K562 (cell line): Measurements from ENCODE around the gene TAL1. TPM values are rescaled to one million over a fixed set of nuclear protein-coding genes. Genes with fewer than 3 reads are reported as not detected.
A peak's percentile ranks its signal among the peaks of the same experiment; 100 is the strongest.

ENCODE experiments used
- ARNT ChIP-seq, 2 experiments: fragments of 450-650 bp; IDR thresholded peaks; 2 replicates each; pipeline ENCODE4 v1.6.1; 2016; ENCODE audit warnings: mild to moderate bottlenecking in 1 of 2
- ATF4 ChIP-seq: fragments of 450-650 bp; formaldehyde crosslinking; IDR thresholded peaks from 2 replicates; pipeline ENCODE4 v1.4.0; 2022; ENCODE audit warnings: mild to moderate bottlenecking, moderate library complexity
- CTCFL ChIP-seq: IDR thresholded peaks from 2 replicates; pipeline ENCODE4 v1.6.1; 2011; ENCODE audit warnings: borderline replicate concordance, low read depth, mild to moderate bottlenecking, moderate library complexity, low read length; ENCODE audit not compliant: insufficient read depth, poor library complexity, severe bottlenecking
- HNRNPLL ChIP-seq: fragments of 200-400 bp; formaldehyde crosslinking; IDR thresholded peaks from 2 replicates; pipeline ENCODE4 v1.6.1; 2017; ENCODE audit warnings: low read length, low read depth, mild to moderate bottlenecking; ENCODE audit not compliant: poor library complexity, severe bottlenecking
- ILK ChIP-seq: fragments of 450-650 bp; IDR thresholded peaks from 2 replicates; pipeline ENCODE4 v1.6.1; 2016; ENCODE audit warnings: missing genetic modification characterization, low read depth, mild to moderate bottlenecking, missing compliant biosample characterization, moderate library complexity, borderline replicate concordance
- KLF1 ChIP-seq: fragments of 450-650 bp; IDR thresholded peaks from 2 replicates; pipeline ENCODE4 v1.6.1; 2016; ENCODE audit warnings: missing genetic modification characterization, missing compliant biosample characterization
- MAFF ChIP-seq: IDR thresholded peaks from 2 replicates; pipeline ENCODE4 v1.6.1; 2012; ENCODE audit warnings: low read length, improper control_type of control experiment
- MBD2 ChIP-seq: sonication (generic); IDR thresholded peaks from 2 replicates; pipeline ENCODE4 v1.6.1; 2016; ENCODE audit warnings: low read depth, borderline replicate concordance
- MED1 ChIP-seq: sonication (generic); formaldehyde crosslinking; IDR thresholded peaks from 2 replicates; pipeline ENCODE4 v1.8.1; 2023; ENCODE audit warnings: missing genetic modification reagents, borderline replicate concordance
- MEF2A ChIP-seq: IDR thresholded peaks from 2 replicates; pipeline ENCODE4 v1.6.1; 2011; ENCODE audit warnings: low read depth, mild to moderate bottlenecking, low read length, moderate library complexity; ENCODE audit not compliant: control insufficient read depth
- NR4A1 ChIP-seq, 2 experiments: fragments of 250-450 bp in 1 of 2; fragments of 450-650 bp in 1 of 2; sonication (Bioruptor Pico) in 1 of 2; IDR thresholded peaks; 2 replicates each; pipeline versions ENCODE4 v1.4.0 to v1.6.1; 2016 to 2020; ENCODE audit warnings: mild to moderate bottlenecking in 2 of 2, missing compliant biosample characterization in 1 of 2, missing genetic modification characterization in 1 of 2, moderate library complexity in 1 of 2
- RB1 ChIP-seq: fragments of 450-650 bp; IDR thresholded peaks from 2 replicates; pipeline ENCODE4 v1.6.1; 2017; ENCODE audit warnings: low read depth, mild to moderate bottlenecking
- RBM14 ChIP-seq: fragments of 200-400 bp; formaldehyde crosslinking; IDR thresholded peaks from 2 replicates; pipeline ENCODE4 v1.6.1; 2018; ENCODE audit warnings: low read depth, mild to moderate bottlenecking, low read length, moderate library complexity, borderline replicate concordance; ENCODE audit not compliant: insufficient read depth
- RHOXF2B ChIP-seq: fragments of 250-450 bp; sonication (Bioruptor Pico); conservative IDR thresholded peaks from 2 replicates; pipeline ENCODE4 v1.5.1; 2021
- SRSF9 ChIP-seq: fragments of 200-400 bp; formaldehyde crosslinking; IDR thresholded peaks from 2 replicates; pipeline ENCODE4 v1.6.1; 2017; ENCODE audit warnings: low read depth, low read length, borderline replicate concordance
- TEAD1 ChIP-seq, 2 experiments: fragments of 450-650 bp in 1 of 2; sonication (generic) in 1 of 2; formaldehyde crosslinking; IDR thresholded peaks; 2 replicates each; pipeline versions ENCODE4 v1.4.0 to v1.8.0; 2020 to 2022; ENCODE audit warnings: mild to moderate bottlenecking in 2 of 2, missing genetic modification reagents in 1 of 2
- TEAD2 ChIP-seq: fragments of 450-650 bp; IDR thresholded peaks from 2 replicates; pipeline ENCODE4 v1.6.1; 2016; ENCODE audit warnings: missing genetic modification characterization, control low read depth, missing compliant biosample characterization
- VEZF1 ChIP-seq: fragments of 200-800 bp; sonication (Bioruptor generic); IDR thresholded peaks from 2 replicates; pipeline ENCODE4 v1.6.1; 2017; ENCODE audit warnings: missing genetic modification characterization, missing compliant biosample characterization
- YBX1 ChIP-seq: fragments of 450-650 bp; IDR thresholded peaks from 2 replicates; pipeline ENCODE4 v1.7.1; 2016; ENCODE audit warnings: mild to moderate bottlenecking
- polyA plus RNA-seq, 8 experiments: library from polyadenylated mRNA; depleted of rRNA in 4 of 8; stranded (reverse) in 5 of 8; unstranded in 3 of 8; fragments of >200 nt; fragmentation: Nextera tagmentation in 2 of 8; fragmentation: Illumina TruSeq in 1 of 8; extraction: Ambion mirVana in 2 of 8; extraction: Trizol in 1 of 8; gene quantifications; 2 replicates each; pipeline versions ENCODE4 v1.2.1 to v1.2.3, GENCODE V29; 2011 to 2014; ENCODE audit warnings: inconsistent platforms in 1 of 8, missing spikeins in 1 of 8
- total RNA-seq, 7 experiments: library from RNA; depleted of rRNA in 6 of 7; stranded (reverse); fragments of >200 nt in 6 of 7; fragmentation: Illumina TruSeq in 2 of 7; extraction: Trizol in 2 of 7; gene quantifications; 2 replicates each; pipeline versions ENCODE4 v1.2.1 to v1.2.3, GENCODE V29; 2011 to 2021; ENCODE audit warnings: low replicate concordance in 1 of 7
- TF ChIP-seq, protein P1 (sequence below): fragments of 450-650 bp; formaldehyde crosslinking; IDR thresholded peaks from 2 replicates; pipeline ENCODE4 v1.4.0; 2022; ENCODE audit warnings: missing genetic modification characterization

TAL1 gene
- total and polyA plus RNA-seq, 9 of the 15 experiments (the other 6 are each of a cell fraction or from before 2014, with no cell fraction given): 18.5 to 106 (median 59.7) TPM

GRCh38 chr1:47229031-47229885, 2.8 kb downstream of the TAL1 start (continued):
- TF ChIP-seq VEZF1: peak; percentile 82; the same call in 1 of the 2 replicates
- no peak for TF ChIP-seq RB1
- no peak for TF ChIP-seq MEF2A
- no peak for TF ChIP-seq ILK (tag)
- TF ChIP-seq ATF4 (CRISPR knock-in tag): no peak
- peak; percentile 50 for TF ChIP-seq HNRNPLL
- no peak for TF ChIP-seq TEAD2
- 0 out of 4 replicates have a peak, but pooled peaks of 1 of the 2 experiments have one; percentile 45 for TF ChIP-seq TEAD1 (CRISPR knock-in tag; IDR thresholded peaks at IDR 0.05)
- no peak for TF ChIP-seq RBM14
- TF ChIP-seq MED1 (CRISPR knock-in tag): no peak
- TF ChIP-seq MBD2: 0 out of 2 replicates have a peak, but pooled peaks have one; percentile 32
- TF ChIP-seq ARNT (IDR thresholded peaks at IDR 0.05): no peak
- 0 out of 2 replicates have a peak, but pooled peaks have one; percentile 3 for TF ChIP-seq MAFF
- no peak for TF ChIP-seq YBX1
- TF ChIP-seq KLF1 (tag): peak; percentile 49; the same call in 1 of the 2 replicates
- no peak for TF ChIP-seq NR4A1 (CRISPR knock-in tag; IDR thresholded peaks at IDR 0.05)
- 0 out of 2 replicates have a peak, but pooled peaks have one; percentile 22 for TF ChIP-seq NR4A1 (tag; IDR thresholded peaks at IDR 0.05)
- TF ChIP-seq, protein P1, sequence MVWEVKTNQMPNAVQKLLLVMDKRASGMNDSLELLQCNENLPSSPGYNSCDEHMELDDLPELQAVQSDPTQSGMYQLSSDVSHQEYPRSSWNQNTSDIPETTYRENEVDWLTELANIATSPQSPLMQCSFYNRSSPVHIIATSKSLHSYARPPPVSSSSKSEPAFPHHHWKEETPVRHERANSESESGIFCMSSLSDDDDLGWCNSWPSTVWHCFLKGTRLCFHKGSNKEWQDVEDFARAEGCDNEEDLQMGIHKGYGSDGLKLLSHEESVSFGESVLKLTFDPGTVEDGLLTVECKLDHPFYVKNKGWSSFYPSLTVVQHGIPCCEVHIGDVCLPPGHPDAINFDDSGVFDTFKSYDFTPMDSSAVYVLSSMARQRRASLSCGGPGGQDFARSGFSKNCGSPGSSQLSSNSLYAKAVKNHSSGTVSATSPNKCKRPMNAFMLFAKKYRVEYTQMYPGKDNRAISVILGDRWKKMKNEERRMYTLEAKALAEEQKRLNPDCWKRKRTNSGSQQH (CRISPR knock-in tag): no peak
- TF ChIP-seq SRSF9: no peak
- TF ChIP-seq RHOXF2B: no peak
- no peak for TF ChIP-seq CTCFL
